Fibroblast of mammary gland (primary cell): ENCODE data around the gene CDC42BPB.

Source experiments
- DNase-seq: peaks from one replicate; pipeline ENCODE4 v3.0.0-alpha.2; 2010; ENCODE audit warnings: low read depth
- H3K4me3 ChIP-seq: 2 replicates; pipeline ENCODE4 v1.5.1; 2011; ENCODE audit warnings: low read depth, mild to moderate bottlenecking, low read length, moderate library complexity; ENCODE audit not compliant: control insufficient read depth
- TF ChIP-seq, protein P1 (sequence below): conservative IDR thresholded peaks from 2 replicates; pipeline ENCODE4 v1.5.1; 2011; ENCODE audit warnings: low read depth, low read length, inconsistent platforms; ENCODE audit not compliant: control insufficient read depth, insufficient read depth

Gene CDC42BPB

DNA sequence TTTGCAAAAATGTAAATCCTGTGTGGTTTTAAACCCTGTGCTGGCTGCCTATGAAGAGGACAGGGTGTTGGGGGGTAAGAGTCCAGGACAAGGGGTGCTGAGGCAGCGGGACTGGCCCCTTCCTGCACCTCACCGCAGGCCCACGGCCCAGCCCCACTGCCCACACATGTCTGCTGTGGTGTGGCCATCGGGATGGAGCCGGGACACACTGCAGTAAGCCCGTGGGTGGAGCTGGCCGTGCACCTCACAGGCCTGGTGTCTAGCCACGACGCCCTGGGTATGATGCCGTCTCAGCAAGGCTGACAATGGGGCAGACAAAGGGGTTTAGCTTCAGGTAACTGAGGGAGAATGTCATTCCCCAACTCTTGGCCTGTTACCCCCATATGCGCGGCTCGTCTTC, 115.3 kb downstream of the CDC42BPB start:
- TF ChIP-seq, protein P1, sequence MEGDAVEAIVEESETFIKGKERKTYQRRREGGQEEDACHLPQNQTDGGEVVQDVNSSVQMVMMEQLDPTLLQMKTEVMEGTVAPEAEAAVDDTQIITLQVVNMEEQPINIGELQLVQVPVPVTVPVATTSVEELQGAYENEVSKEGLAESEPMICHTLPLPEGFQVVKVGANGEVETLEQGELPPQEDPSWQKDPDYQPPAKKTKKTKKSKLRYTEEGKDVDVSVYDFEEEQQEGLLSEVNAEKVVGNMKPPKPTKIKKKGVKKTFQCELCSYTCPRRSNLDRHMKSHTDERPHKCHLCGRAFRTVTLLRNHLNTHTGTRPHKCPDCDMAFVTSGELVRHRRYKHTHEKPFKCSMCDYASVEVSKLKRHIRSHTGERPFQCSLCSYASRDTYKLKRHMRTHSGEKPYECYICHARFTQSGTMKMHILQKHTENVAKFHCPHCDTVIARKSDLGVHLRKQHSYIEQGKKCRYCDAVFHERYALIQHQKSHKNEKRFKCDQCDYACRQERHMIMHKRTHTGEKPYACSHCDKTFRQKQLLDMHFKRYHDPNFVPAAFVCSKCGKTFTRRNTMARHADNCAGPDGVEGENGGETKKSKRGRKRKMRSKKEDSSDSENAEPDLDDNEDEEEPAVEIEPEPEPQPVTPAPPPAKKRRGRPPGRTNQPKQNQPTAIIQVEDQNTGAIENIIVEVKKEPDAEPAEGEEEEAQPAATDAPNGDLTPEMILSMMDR: no peak
- DNase-seq: no peak
- no peak overlapping the region for H3K4me3 ChIP-seq

DNA sequence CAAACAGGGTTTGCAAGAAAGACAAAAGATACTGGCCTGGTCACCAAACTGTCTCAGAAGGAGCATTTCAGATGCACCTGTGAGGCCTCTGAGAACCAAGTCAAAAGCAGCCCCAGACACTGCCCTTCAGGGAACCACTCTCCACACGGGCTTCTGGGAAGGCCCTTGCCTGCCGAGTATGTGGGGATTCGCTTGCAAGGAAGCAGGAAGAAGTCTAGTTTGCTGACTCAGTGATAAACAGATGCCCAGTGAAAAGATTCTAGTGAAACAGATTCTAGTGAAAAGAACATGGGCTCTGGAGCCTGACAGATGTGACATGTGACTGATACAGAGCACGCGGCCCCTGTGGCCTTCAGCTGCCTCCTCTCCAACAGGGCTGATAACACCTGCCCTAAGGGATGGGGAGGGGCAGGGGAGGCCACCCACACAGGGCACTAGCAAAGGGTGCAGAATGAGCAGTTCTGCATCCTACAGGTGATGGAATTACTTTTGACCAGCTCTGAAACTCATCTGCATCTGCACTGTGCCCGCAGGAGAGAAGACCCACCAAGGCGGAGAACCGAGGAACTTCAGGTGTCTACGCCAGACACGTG, 115.8 kb downstream of the CDC42BPB start:
- no peak overlapping the region for H3K4me3 ChIP-seq
- TF ChIP-seq, protein P1: no peak
- no peak for DNase-seq

GRCh38 chr14:102940729-102941362, 116.5 kb downstream of the CDC42BPB start:
- TF ChIP-seq, protein P1: no peak
- DNase-seq: no peak
- H3K4me3 ChIP-seq: no peak overlapping the region

DNA sequence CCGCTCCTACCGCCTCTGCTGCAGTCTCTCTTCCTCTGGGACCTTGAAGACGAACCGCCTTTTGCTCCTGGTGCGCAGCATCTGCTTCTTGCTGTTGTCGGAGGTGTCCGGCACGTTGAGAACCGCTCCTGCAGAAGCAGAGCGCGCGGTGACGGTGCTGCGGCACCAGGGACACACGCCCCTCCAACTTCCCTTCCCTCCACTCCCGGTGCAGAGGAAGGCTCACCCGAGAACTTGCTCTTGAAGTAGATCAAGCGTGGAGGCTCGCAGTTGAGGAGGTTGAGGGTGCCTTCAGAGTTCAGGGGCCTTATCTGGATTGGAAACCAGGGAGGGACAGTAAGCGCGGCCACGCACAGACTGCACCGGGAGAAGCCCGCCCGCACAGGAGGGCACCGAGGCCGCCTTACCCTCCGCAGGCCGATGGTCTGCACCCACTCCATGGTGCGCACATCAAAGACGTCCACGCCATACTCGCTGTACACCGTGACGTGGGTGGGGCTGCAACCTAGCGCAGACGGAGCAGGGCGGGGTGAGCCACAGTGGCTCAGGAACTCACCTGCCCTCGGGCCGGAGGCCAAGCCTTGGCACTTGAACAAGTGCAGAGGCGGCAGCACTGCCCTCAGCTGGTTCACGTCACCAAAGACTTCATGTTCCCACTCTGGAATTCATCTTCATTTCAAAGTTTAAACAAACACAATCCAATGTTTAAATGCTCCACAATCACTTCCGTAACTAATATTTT, 117.4 kb downstream of the CDC42BPB start:
- no peak for DNase-seq
- TF ChIP-seq, protein P1: no peak
- H3K4me3 ChIP-seq: no peak overlapping the region

DNA sequence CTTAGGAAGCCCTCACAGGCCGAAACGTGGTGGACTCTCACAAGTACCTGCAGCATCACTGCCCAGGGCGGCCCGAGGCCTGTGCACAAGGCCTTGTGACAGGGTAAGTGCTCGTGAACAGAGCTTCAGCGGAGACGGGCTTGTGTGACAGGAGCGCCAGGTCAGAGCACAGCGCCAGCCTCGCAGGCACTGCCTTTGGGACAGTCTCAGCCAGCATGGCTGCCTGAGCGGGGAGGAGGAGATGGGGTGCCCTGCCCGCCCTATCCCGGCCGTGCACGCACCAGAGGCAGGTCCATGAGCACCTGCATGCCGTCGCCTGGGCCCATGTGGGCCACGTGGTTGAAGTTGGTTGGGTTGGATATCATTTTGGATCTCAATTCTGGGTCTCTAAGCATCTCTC, 118.0 kb downstream of the CDC42BPB start:
- TF ChIP-seq, protein P1: no peak
- H3K4me3 ChIP-seq: no peak overlapping the region
- DNase-seq: no peak

- no peak overlapping the region for H3K4me3 ChIP-seq
- DNase-seq: no peak
- TF ChIP-seq, protein P1: no peak
Observed at GRCh38 chr14:102938191-102938590, 119.2 kb downstream of the CDC42BPB start.
